DND-41 (cell line): ENCODE results near the gene ZNF184.

Experiments
- ATAC-seq: fragments of 200-7000 bp; cut with Tn5 transposase; 3 replicates; pipeline ENCODE4 v1.9.1; 2021; ENCODE audit warnings: low read depth; ENCODE audit not compliant: insufficient read depth
- DNase-seq: peaks from one replicate; pipeline ENCODE4 v3.0.0-alpha.2; 2020
- H2AFZ ChIP-seq: 2 replicates; pipeline ENCODE4 v1.6.0; 2012; ENCODE audit warnings: low read depth, low read length
- H3K27ac ChIP-seq: 2 replicates; pipeline ENCODE4 v1.5.1; 2012; ENCODE audit warnings: low read length, inconsistent platforms
- H3K27me3 ChIP-seq: fragments of 200-600 bp; sonication (generic); 2 replicates; pipeline ENCODE4 v1.6.0; 2012; ENCODE audit warnings: low read length, mild to moderate bottlenecking, inconsistent platforms; ENCODE audit not compliant: insufficient read depth, poor library complexity
- H3K36me3 ChIP-seq: 2 replicates; pipeline ENCODE4 v1.5.1; 2012; ENCODE audit warnings: low read length, inconsistent platforms; ENCODE audit not compliant: insufficient read depth
- H3K4me1 ChIP-seq: 2 replicates; pipeline ENCODE4 v1.5.1; 2012; ENCODE audit warnings: mild to moderate bottlenecking, low read length; ENCODE audit not compliant: insufficient read depth
- H3K4me2 ChIP-seq: 2 replicates; pipeline ENCODE4 v1.6.0; 2012; ENCODE audit warnings: mild to moderate bottlenecking, moderate library complexity, low read length, inconsistent platforms; ENCODE audit not compliant: insufficient read depth
- H3K4me3 ChIP-seq, 2 experiments: fragments of 200-600 bp in 1 of 2; shearing (Covaris generic) in 1 of 2; 2 replicates each; pipeline ENCODE4 v1.5.1; 2012 to 2016; ENCODE audit warnings: inconsistent platforms in 2 of 2, low read length in 2 of 2, mild to moderate bottlenecking in 2 of 2, low read depth in 1 of 2, moderate library complexity in 1 of 2
- H3K79me2 ChIP-seq: 2 replicates; pipeline ENCODE4 v1.6.0; 2012; ENCODE audit warnings: low read length, inconsistent platforms; ENCODE audit not compliant: insufficient read depth
- H3K9ac ChIP-seq: 2 replicates; pipeline ENCODE4 v1.6.0; 2012; ENCODE audit warnings: low read depth, mild to moderate bottlenecking, inconsistent platforms, low read length, moderate library complexity
- H3K9me3 ChIP-seq: 2 replicates; pipeline ENCODE4 v1.5.1; 2012; ENCODE audit warnings: low read length, moderate library complexity, mild to moderate bottlenecking, inconsistent platforms; ENCODE audit not compliant: insufficient read depth, severe bottlenecking
- H4K20me1 ChIP-seq: 2 replicates; pipeline ENCODE4 v1.6.0; 2012; ENCODE audit warnings: low read length; ENCODE audit not compliant: insufficient read depth
- EZH2 ChIP-seq: IDR thresholded peaks from 3 replicates; pipeline ENCODE4 v1.6.1; 2012; ENCODE audit warnings: borderline replicate concordance, low read depth, mild to moderate bottlenecking, moderate library complexity, low read length, inconsistent platforms; ENCODE audit not compliant: severe bottlenecking
- TF ChIP-seq, protein P1 (sequence below): IDR thresholded peaks from 2 replicates; pipeline ENCODE4 v1.5.1; 2012; ENCODE audit warnings: borderline replicate concordance, low read length, moderate library complexity, mild to moderate bottlenecking; ENCODE audit not compliant: poor library complexity, severe bottlenecking; ENCODE audit errors: extremely low read depth

ZNF184 gene

DNA sequence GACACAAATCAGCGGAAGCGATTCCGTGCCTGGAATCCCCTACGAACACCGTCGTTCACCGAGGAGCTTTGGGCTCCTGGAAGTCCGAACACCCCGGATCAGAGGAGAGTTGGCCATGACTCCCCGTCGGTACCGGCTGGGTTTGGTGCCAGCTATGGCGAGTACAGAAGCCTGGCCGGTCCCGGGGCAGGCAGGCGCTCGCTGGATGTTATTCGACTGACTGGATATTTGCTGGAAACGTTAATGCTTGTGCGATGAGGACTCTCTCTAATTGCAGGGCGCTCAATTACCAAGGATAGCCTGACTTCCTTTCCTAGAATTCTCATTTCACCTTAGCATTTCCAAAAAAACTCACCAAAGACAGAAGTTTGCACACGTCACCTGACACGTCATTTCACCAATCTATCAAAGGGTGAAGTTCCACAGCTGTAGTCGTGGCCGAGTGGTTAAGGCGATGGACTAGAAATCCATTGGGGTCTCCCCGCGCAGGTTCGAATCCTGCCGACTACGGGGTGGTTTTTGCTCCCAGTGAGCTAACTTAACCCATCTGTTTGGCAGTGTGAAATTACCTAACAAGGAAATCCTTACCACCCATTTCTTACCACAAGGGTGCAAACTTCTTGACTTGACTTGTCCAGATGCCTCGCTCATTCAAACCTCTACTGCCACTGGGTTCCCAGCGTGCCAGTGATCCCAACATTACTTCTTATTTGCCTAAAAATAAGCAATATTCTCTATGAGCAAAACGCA is 22.7 kb upstream of the ZNF184 start:
- DNase-seq (no peak), ATAC-seq (no peak)
- H3K4me1 ChIP-seq, result 0 out of 2 replicates have a peak, but pooled peaks cover 3% of the 10 kb centered on the region
- H3K36me3 ChIP-seq, result no peaks in the 10 kb centered on the region
- H3K9ac ChIP-seq, result no peak overlapping the region
- H3K27me3 ChIP-seq, result peaks cover 4% of the 10 kb centered on the region
- no peaks in the 10 kb centered on the region for H4K20me1 ChIP-seq
- TF ChIP-seq EZH2, result no peak
- TF ChIP-seq, protein P1, sequence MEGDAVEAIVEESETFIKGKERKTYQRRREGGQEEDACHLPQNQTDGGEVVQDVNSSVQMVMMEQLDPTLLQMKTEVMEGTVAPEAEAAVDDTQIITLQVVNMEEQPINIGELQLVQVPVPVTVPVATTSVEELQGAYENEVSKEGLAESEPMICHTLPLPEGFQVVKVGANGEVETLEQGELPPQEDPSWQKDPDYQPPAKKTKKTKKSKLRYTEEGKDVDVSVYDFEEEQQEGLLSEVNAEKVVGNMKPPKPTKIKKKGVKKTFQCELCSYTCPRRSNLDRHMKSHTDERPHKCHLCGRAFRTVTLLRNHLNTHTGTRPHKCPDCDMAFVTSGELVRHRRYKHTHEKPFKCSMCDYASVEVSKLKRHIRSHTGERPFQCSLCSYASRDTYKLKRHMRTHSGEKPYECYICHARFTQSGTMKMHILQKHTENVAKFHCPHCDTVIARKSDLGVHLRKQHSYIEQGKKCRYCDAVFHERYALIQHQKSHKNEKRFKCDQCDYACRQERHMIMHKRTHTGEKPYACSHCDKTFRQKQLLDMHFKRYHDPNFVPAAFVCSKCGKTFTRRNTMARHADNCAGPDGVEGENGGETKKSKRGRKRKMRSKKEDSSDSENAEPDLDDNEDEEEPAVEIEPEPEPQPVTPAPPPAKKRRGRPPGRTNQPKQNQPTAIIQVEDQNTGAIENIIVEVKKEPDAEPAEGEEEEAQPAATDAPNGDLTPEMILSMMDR, result no peak
- H2AFZ ChIP-seq, result no peak overlapping the region
- no peak overlapping the region for H3K4me2 ChIP-seq
- no peaks in the 10 kb centered on the region for H3K79me2 ChIP-seq
- H3K9me3 ChIP-seq, result no peaks in the 10 kb centered on the region
- H3K27ac ChIP-seq, result no peak overlapping the region
- H3K4me3 ChIP-seq, result no peak overlapping the region

DNA sequence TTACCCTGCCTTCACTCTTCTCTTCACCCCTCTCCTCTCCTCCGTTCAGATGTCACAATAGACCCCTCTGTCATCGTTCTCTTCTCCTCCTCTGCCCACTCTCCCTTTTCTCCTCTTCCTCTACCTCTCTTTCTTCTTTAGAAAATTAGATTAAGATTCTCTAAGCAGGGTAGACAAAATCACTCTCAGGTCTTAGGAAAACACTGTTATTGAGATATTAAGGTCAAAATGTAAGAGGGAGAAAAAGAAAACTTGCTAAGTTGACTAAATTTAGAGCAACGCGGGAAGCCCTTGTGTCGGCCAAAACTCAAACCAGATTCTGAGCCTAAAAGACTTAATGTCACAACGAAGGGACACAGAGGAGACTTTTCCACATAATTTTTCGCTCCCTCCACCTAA is 22.1 kb upstream of the ZNF184 start:
- no peak overlapping the region for H2AFZ ChIP-seq

GRCh38 chr6:27494103-27494502 is 21.2 kb upstream of the ZNF184 start:
- no peak overlapping the region for H3K4me3 ChIP-seq
- H3K36me3 ChIP-seq, result no peaks in the 10 kb centered on the region
- no peaks in the 10 kb centered on the region for H4K20me1 ChIP-seq
- no peaks in the 10 kb centered on the region for H3K9me3 ChIP-seq
- no peak for ATAC-seq
- TF ChIP-seq, protein P1, result no peak
- no peak for TF ChIP-seq EZH2
- H3K27ac ChIP-seq, result no peak overlapping the region
- no peaks in the 10 kb centered on the region for H3K4me1 ChIP-seq
- no peak for DNase-seq
- H3K79me2 ChIP-seq, result no peaks in the 10 kb centered on the region
- H2AFZ ChIP-seq, result no peak overlapping the region
- no peak overlapping the region for H3K4me2 ChIP-seq
- no peaks in the 10 kb centered on the region for H3K27me3 ChIP-seq
- H3K9ac ChIP-seq, result no peak overlapping the region

More for the DNA sequence above, 22.1 kb upstream of the ZNF184 start:
- no peak overlapping the region for H3K27ac ChIP-seq
- no peaks in the 10 kb centered on the region for H4K20me1 ChIP-seq
- no peak overlapping the region for H3K9ac ChIP-seq
- no peaks in the 10 kb centered on the region for H3K9me3 ChIP-seq
- H3K4me3 ChIP-seq, result no peak overlapping the region
- TF ChIP-seq, protein P1, result no peak
- TF ChIP-seq EZH2, result no peak
- H3K4me1 ChIP-seq, result no peaks in the 10 kb centered on the region
- DNase-seq, result no peak
- peaks cover 2% of the 10 kb centered on the region for H3K27me3 ChIP-seq
- no peaks in the 10 kb centered on the region for H3K79me2 ChIP-seq
- H3K4me2 ChIP-seq, result no peak overlapping the region
- ATAC-seq, result no peak
- H3K36me3 ChIP-seq, result no peaks in the 10 kb centered on the region
